T-helper 2 cell treated with Interferon-gamma antibody and Interleukin-4, amounts not matched to agents 100 ng/mL and 5 ng/mL, for 36 hours (primary cell): ENCODE data around the gene DDX4. TPM values are rescaled to one million over a fixed set of nuclear protein-coding genes. Genes with fewer than 3 reads are reported as not detected.

Experiments used
- intact Hi-C: fragments of 100-400 bp; cut with micrococcal nuclease; formaldehyde crosslinking; loops from one replicate; pipeline ENCODE4 v1.15.1; 2023
- total RNA-seq: library from RNA; stranded (reverse); gene quantifications from 2 replicates; pipeline ENCODE4 v1.2.3, GENCODE V29; 2022

DDX4 gene
- total RNA-seq, 1 donor from 2014 or later, result 0.98 TPM

- intact Hi-C loops, result no loop called here
Measured at GRCh38 chr5:55817030-55817429, 79.2 kb downstream of the DDX4 start.

GRCh38 chr5:55820488-55820887, 82.6 kb downstream of the DDX4 start:
- intact Hi-C loops, result no loop called here

- intact Hi-C loops, result no loop called here
Measured at GRCh38 chr5:55821731-55822512, 84.1 kb downstream of the DDX4 start.

GRCh38 chr5:55823151-55823796, 85.4 kb downstream of the DDX4 start:
- intact Hi-C loops, result no loop called here

GRCh38 chr5:55829956-55830355, 92.1 kb downstream of the DDX4 start:
- intact Hi-C loops, result no loop called here

- intact Hi-C loops, result no loop called here
Measured at GRCh38 chr5:55832446-55832845, 94.6 kb downstream of the DDX4 start.

GRCh38 chr5:55836191-55836590, 98.3 kb downstream of the DDX4 start:
- intact Hi-C loops, result no loop called here

- intact Hi-C loops, result no loop called here
Measured at GRCh38 chr5:55841976-55842375, 104.1 kb downstream of the DDX4 start.

- intact Hi-C loops, result no loop called here
Measured at GRCh38 chr5:55847837-55848236, 110.0 kb downstream of the DDX4 start.

GRCh38 chr5:55848783-55849182, 110.9 kb downstream of the DDX4 start:
- intact Hi-C loops, result no loop called here

- intact Hi-C loops, result no loop called here
Measured at GRCh38 chr5:55850839-55851674, 113.2 kb downstream of the DDX4 start, which contains the start of gene IL31RA. IL31RA (plus strand) TSS chr5:55851357; CDS start chr5:55851571, 214 bp downstream.

- intact Hi-C loops, result no loop called here
Measured at GRCh38 chr5:55851675-55851979, 113.8 kb downstream of the DDX4 start.

- intact Hi-C loops, result no loop called here
Measured at GRCh38 chr5:55852503-55852902, 114.6 kb downstream of the DDX4 start.

GRCh38 chr5:55853041-55853670, 115.3 kb downstream of the DDX4 start:
- intact Hi-C loops, result no loop called here

- intact Hi-C loops, result no loop called here
Measured at GRCh38 chr5:55853818-55854217, 116.0 kb downstream of the DDX4 start.

- intact Hi-C loops, result loop anchor here (5.0 kb wide), 2 partner anchors 93 to 143 kb away; partner anchors contain the start of gene SLC38A9
Measured at GRCh38 chr5:55855509-55855908, 117.6 kb downstream of the DDX4 start.

GRCh38 chr5:55856516-55857246, 118.8 kb downstream of the DDX4 start:
- intact Hi-C loops, result loop anchor here (2.0 to 5.0 kb wide), 3 partner anchors 46 to 144 kb away; partner anchors contain the start of gene SLC38A9

- intact Hi-C loops, result loop anchor here (2.0 to 5.0 kb wide), 3 partner anchors 46 to 145 kb away; partner anchors contain the start of gene SLC38A9
Measured at GRCh38 chr5:55857247-55857640, 119.4 kb downstream of the DDX4 start.

- intact Hi-C loops, result loop anchor here (5.0 kb wide), 2 partner anchors 96 to 146 kb away; partner anchors contain the start of gene SLC38A9
Measured at GRCh38 chr5:55858104-55858503, 120.2 kb downstream of the DDX4 start.

GRCh38 chr5:55860288-55860687, 122.4 kb downstream of the DDX4 start:
- intact Hi-C loops, result no loop called here

GRCh38 chr5:55860709-55861108, 122.8 kb downstream of the DDX4 start:
- intact Hi-C loops, result no loop called here
